Stimulated activated CD4-positive, alpha-beta T cell treated with anti-CD3 and anti-CD28 coated beads, Interleukin-2, amount 100 ng/mL, for 48 hours (primary cell): ENCODE measurements around the gene B3GALT5.

Experiments
- DNase-seq, 2 donors: peaks; one replicate each; pipeline ENCODE4 v3.0.0-alpha.2; 2020

The B3GALT5 gene

GRCh38 chr21:39648879-39649278, 36.1 kb downstream of the B3GALT5 start:
- no peak for DNase-seq

DNA sequence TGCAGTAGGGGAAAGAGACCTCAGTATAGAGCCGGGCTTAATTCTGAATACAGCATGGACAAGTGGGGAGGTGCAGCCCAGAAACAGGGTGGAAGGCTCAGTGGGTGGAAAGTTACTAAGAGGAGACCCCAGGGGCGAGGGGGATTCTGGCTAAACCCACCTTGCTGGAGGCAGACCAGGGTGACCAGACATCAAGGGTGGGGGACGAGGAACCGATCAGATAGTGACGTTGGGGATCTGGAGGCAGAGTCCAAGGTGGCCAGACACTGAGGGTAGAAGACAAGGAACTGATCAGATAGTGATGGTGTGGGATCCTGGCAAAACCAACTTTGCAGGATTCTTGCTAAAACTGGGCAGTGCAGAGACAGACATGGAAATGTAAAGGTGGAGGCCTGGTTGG, 36.8 kb downstream of the B3GALT5 start:
- DNase-seq = no peak

GRCh38 chr21:39650306-39650705, 37.6 kb downstream of the B3GALT5 start:
- no peak for DNase-seq

DNA sequence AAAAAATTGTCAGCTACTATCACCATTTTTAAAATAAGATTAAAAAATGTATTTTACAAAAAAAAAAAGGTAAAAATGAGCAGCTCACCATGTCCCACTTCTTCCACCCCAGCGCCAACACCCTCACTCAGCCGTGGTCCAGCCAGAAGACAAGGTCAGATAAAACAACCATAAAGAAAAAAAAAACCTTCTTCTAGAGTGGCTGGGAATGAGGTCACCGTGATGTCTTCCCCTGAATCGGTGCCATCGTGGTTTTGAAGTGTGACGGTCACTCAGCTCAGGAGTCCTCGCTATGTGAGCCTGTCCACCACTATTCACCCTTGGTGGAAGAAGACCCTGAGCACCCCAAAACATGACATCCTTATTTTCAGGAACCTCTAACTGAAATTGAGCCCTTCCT, 38.1 kb downstream of the B3GALT5 start:
- DNase-seq = no peak

DNA sequence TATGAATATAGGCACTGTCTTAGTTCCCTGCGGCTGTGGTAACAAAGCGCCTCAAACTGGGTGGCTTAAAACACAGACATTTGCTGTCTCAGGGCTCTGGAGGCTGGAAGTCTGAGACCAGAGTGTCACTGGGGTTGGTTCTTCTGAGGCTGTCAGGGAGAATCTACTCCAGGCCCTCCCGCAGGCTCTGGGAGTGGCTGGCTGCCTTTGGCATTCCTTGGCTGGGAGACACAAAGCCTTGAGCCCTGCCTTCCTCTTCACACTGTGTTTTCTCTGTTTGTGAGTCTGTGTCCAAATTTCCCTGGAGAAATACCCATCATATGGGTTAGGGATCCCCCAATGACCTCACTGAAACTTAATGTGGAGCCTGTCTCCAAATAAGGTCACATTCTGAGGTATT, 38.5 kb downstream of the B3GALT5 start:
- no peak for DNase-seq

GRCh38 chr21:39654951-39655350, 42.2 kb downstream of the B3GALT5 start:
- DNase-seq = no peak

GRCh38 chr21:39655589-39655988, 42.8 kb downstream of the B3GALT5 start:
- DNase-seq = no peak

DNA sequence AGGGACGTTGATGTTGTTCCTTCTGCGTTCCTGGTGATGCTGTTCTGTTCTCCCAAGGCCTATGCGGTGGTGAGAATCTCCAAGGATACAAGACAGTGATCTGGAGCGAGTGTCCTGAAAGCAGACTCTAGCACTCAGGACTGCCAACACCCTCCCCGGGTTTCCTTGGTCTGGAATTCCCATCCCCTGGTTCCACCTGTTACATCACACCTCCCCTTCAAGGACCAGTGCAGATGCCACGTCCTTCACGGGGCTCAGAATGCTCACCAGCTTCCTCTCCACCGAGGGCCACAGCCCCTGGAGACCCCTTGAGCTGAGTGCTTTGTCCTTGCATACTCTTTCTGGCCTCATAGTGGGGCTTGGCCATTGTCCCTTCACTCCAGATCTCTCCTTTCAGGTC, 43.5 kb downstream of the B3GALT5 start:
- no peak for DNase-seq

- no peak for DNase-seq
Observed at GRCh38 chr21:39657091-39657689, 44.5 kb downstream of the B3GALT5 start.

GRCh38 chr21:39658066-39658465, 45.3 kb downstream of the B3GALT5 start:
- DNase-seq = no peak

DNA sequence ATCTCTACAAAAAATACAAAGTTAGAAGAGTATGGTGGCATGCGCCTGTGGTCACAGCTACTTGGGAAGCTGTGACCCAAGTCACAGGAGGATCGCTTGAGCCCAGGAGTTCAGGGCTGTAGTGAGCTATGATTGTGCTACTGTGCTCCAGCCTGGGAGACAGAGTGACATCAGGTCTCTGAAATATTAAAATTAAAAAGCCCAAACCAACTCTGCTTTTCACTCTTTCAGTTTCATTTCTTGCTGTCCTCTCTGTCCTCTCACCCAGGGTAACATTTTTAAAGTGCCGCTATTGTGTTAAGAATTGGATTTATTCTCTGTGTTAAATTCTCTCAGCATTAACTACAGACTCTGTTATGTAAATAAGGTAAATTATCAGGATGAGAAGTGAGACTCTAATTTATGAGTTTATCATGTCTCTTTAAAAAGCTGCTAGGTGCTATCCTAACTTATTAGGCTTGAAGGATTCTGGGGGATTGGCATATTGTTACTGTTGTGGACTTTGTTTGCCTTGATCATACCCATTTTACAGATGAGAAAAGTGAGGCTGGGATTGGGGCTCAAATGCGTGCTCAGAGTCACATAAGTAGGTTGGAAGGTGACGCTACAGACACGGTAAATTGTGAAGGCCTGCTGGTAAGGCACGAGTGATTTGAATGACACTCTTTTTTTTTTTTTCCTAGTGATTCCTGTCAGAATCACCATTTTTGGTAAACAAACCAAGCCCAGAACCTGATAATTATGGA, 46.5 kb downstream of the B3GALT5 start:
- DNase-seq = no peak

- DNase-seq = no peak
Observed at GRCh38 chr21:39660191-39660980, 47.6 kb downstream of the B3GALT5 start.

DNA sequence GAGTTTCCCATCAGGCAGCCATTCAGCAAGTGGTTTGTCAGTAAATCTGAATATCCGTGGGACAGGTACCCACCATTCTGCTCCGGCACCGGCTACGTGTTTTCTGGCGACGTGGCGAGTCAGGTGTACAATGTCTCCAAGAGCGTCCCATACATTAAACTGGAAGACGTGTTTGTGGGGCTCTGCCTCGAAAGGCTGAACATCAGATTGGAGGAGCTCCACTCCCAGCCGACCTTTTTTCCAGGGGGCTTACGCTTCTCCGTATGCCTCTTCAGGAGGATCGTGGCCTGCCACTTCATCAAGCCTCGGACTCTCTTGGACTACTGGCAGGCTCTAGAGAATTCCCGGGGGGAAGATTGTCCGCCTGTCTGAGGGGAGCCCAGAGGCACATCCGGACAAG, 48.4 kb downstream of the B3GALT5 start:
- no peak for DNase-seq

- no peak for DNase-seq
Observed at GRCh38 chr21:39661740-39662139, 49.0 kb downstream of the B3GALT5 start.

- no peak for DNase-seq
Observed at GRCh38 chr21:39662411-39662953, 49.7 kb downstream of the B3GALT5 start.

- DNase-seq = no peak
Observed at GRCh38 chr21:39663066-39663465, 50.3 kb downstream of the B3GALT5 start.

DNA sequence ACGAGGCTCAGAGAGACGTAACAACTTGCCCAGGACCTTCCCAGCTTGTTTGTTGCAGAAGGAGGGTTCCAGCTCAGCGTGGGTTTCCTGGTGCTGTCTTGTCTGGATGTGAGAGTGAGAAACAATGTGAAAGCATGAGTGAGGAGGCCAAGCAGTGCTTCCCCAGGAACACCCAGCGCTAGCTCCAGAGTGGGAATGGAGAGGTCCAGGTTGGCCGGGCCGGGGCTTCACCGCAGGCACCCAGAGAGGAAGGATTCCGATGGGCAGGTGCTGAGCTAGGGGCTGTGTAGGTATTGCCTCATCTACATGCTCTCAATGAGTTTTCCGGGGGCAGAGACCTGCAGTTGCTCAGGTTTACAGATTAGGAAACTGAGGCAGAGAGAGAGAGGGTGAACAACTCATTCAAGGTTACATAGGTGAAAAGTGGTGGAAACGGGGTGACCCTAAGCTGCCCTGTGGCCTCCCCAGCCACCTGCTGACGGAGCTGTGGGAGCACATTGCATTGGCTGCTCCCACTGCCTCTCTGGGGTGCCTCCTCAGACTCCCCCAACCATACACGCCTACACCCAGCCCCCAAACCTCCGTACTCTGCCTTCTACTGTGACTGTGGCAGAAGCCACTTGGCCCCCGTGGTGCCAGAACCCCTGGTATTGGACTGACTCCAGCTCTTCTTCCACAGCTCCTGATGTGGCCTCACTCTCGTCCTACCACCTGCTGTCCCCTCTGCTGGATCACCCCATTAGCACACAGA, 51.2 kb downstream of the B3GALT5 start:
- no peak for DNase-seq

- DNase-seq = no peak
Observed at GRCh38 chr21:39664586-39664985, 51.8 kb downstream of the B3GALT5 start.

- DNase-seq = no peak
Observed at GRCh38 chr21:39666026-39666425, 53.3 kb downstream of the B3GALT5 start.

- DNase-seq = no peak
Observed at GRCh38 chr21:39666681-39667315, 54.1 kb downstream of the B3GALT5 start.

GRCh38 chr21:39667353-39667891, 54.7 kb downstream of the B3GALT5 start:
- DNase-seq = no peak

DNA sequence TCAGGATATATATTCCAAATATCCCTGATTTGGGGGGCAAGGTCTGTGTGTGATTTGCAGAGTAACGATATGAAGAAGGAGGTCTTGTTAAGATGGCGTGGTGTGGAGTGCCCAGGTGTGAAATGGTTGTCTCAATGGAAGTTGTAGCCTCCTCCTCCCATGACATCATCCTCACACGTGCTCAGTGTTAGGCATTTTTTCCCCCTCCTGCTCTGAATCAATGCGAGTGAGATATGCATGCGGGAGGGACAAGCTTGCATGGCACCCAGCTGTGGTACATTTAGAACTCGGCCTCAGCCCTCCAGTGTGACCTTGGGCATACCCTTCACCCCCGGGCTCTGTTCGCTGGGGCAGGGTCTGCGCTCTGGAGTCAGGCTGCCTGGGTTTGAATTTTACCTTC, 55.6 kb downstream of the B3GALT5 start:
- DNase-seq = no peak
